HepG2 (cell line): ENCODE results near the gene FBF1. TPM values are rescaled to one million over a fixed set of nuclear protein-coding genes. Genes with fewer than 3 reads are reported as not detected.

Experiments
- ELF3 ChIP-seq: IDR thresholded peaks from 2 replicates; pipeline ENCODE4 v1.6.1; 2016; ENCODE audit warnings: missing genetic modification reagents, missing compliant biosample characterization
- HNRNPLL ChIP-seq: fragments of 200-400 bp; formaldehyde crosslinking; IDR thresholded peaks from 2 replicates; pipeline ENCODE4 v1.6.1; 2017; ENCODE audit warnings: mild to moderate bottlenecking, low read depth, low read length; ENCODE audit not compliant: poor library complexity, severe bottlenecking
- SNAI1 ChIP-seq: sonication (generic); formaldehyde crosslinking; IDR thresholded peaks from 2 replicates; pipeline ENCODE4 v1.5.0; 2020; ENCODE audit warnings: mild to moderate bottlenecking, missing genetic modification reagents, borderline replicate concordance
- SRY ChIP-seq: sonication (generic); formaldehyde crosslinking; IDR thresholded peaks from 2 replicates; pipeline ENCODE4 v1.8.0; 2022; ENCODE audit warnings: mild to moderate bottlenecking, missing genetic modification reagents
- USF2 ChIP-seq, 2 experiments: sonication (generic) in 1 of 2; formaldehyde crosslinking in 1 of 2; IDR thresholded peaks; 2 replicates each; pipeline versions ENCODE4 v1.5.1 to v1.6.1; 2011 to 2020; ENCODE audit warnings: borderline replicate concordance in 1 of 2, low read depth in 1 of 2, low read length in 1 of 2, mild to moderate bottlenecking in 1 of 2, missing genetic modification reagents in 1 of 2, moderate library complexity in 1 of 2
- ZFYVE20 ChIP-seq: sonication (generic); formaldehyde crosslinking; IDR thresholded peaks from 2 replicates; pipeline ENCODE4 v1.8.0; 2023; ENCODE audit warnings: low read depth, mild to moderate bottlenecking, moderate library complexity, missing genetic modification reagents, borderline replicate concordance
- ZNF280B ChIP-seq: sonication (generic); formaldehyde crosslinking; IDR thresholded peaks from 2 replicates; pipeline ENCODE4 v1.5.0; 2020; ENCODE audit warnings: missing genetic modification reagents, mild to moderate bottlenecking, borderline replicate concordance
- ZNF75D ChIP-seq: sonication (generic); formaldehyde crosslinking; IDR thresholded peaks from 2 replicates; pipeline ENCODE4 v1.8.1; 2023; ENCODE audit warnings: missing genetic modification reagents, mild to moderate bottlenecking, borderline replicate concordance
- ZNF772 ChIP-seq: sonication (generic); formaldehyde crosslinking; IDR thresholded peaks from 2 replicates; pipeline ENCODE4 v1.5.0; 2020; ENCODE audit warnings: mild to moderate bottlenecking, missing genetic modification reagents
- ZNF782 ChIP-seq: sonication (generic); formaldehyde crosslinking; IDR thresholded peaks from 2 replicates; pipeline ENCODE4 v1.4.0; 2020; ENCODE audit warnings: missing genetic modification reagents, mild to moderate bottlenecking, borderline replicate concordance
- ZNF883 ChIP-seq: sonication (generic); formaldehyde crosslinking; IDR thresholded peaks from 2 replicates; pipeline ENCODE4 v1.5.1; 2020; ENCODE audit warnings: mild to moderate bottlenecking, missing genetic modification reagents; ENCODE audit errors: not compliant biosample characterization
- ZSCAN5A ChIP-seq: sonication (generic); formaldehyde crosslinking; IDR thresholded peaks from 2 replicates; pipeline ENCODE4 v1.8.0; 2022; ENCODE audit warnings: mild to moderate bottlenecking, missing genetic modification reagents, borderline replicate concordance
- polyA plus RNA-seq, 8 experiments: library from polyadenylated mRNA; depleted of rRNA in 3 of 8; stranded (reverse) in 7 of 8; unstranded in 1 of 8; fragments of >200 nt; fragmentation: Illumina TruSeq in 4 of 8; extraction: Trizol in 4 of 8; gene quantifications; 2 replicates each; pipeline versions ENCODE4 v1.2.1 to v1.2.3, GENCODE V29; 2011 to 2016; ENCODE audit warnings: low read depth in 4 of 8, missing spikeins in 1 of 8, mixed read lengths in 1 of 8; ENCODE audit not compliant: insufficient read depth in 1 of 8
- total RNA-seq, 5 experiments: library from RNA; depleted of rRNA; stranded (reverse); fragments of >200 nt; fragmentation: Illumina TruSeq; extraction: Trizol; gene quantifications; 2 replicates each; pipeline ENCODE4 v1.2.3, GENCODE V29; 2016; ENCODE audit warnings: low read depth in 1 of 5
- TF ChIP-seq, protein P1 (sequence below): sonication (generic); formaldehyde crosslinking; IDR thresholded peaks from 2 replicates; pipeline ENCODE4 v1.5.0; 2020; ENCODE audit warnings: missing genetic modification reagents, mild to moderate bottlenecking, borderline replicate concordance
- TF ChIP-seq, protein P2 (sequence below): sonication (generic); formaldehyde crosslinking; IDR thresholded peaks from 2 replicates; pipeline ENCODE4 v1.8.0; 2022; ENCODE audit warnings: mild to moderate bottlenecking, missing genetic modification reagents
- TF ChIP-seq, protein P3 (sequence below): sonication (generic); formaldehyde crosslinking; IDR thresholded peaks from 2 replicates; pipeline ENCODE4 v1.4.0; 2020; ENCODE audit warnings: mild to moderate bottlenecking, missing genetic modification reagents, borderline replicate concordance

FBF1 gene
- total and polyA plus RNA-seq, 2 of the 13 experiments (the other 11 are each of a cell fraction or from before 2014, with no cell fraction given), result 2.4 to 8.1 TPM

DNA sequence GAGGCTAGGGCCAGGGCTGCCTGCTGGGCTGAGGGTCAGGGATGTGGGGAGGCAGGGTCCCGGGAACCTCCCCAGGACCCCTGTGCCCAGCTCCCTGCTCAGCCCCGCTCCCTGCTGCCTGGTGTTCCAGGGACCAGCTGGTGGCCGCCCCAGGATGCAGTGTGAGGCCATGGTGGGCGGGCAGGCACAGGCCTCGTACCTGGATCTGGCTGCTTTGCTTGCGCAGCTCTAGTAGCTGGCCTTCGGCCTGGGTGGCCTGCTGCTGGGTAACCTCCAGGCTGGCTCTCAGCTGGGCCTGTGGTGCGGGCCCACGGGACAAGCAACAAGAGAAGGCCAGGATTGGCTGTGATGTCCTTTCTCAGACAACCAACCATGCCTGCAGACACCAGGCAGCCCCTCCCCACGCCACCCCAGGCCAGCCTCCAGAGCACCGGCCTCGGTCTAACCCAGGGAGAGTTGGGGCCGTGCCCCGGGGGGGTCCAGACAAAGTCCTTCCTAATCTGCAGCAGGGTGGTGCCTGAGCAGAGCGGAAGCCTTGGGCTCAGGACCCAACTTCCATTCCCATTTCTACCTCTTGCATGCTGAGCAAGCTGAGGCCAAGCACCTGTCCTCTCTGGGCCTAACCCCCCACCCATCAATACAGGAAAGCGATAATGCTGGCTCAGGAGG lies 48.2 kb downstream of the FBF1 start (continued):
- TF ChIP-seq USF2 (IDR thresholded peaks at IDR 0.05; ENCODE audit: low read depth, low read length) (no peak), USF2 (CRISPR knock-in tag; IDR thresholded peaks at IDR 0.05; ENCODE audit: borderline replicate concordance) (no peak), ZNF75D (no peak), ELF3 (CRISPR knock-in tag) (no peak), SNAI1 (CRISPR knock-in tag) (peak; percentile 75; the same call in 1 of the 2 replicates), ZNF280B (CRISPR knock-in tag) (0 out of 2 replicates have a peak, but pooled peaks have one; percentile 9), ZNF772 (peak; percentile 78; the same call in 1 of the 2 replicates), ZSCAN5A (CRISPR knock-in tag) (0 out of 2 replicates have a peak, but pooled peaks have one; percentile 62), SRY (peak; percentile 36; the same call in 1 of the 2 replicates), ZNF782 (CRISPR knock-in tag) (peak; percentile 71; the same call in 1 of the 2 replicates), ZNF883 (CRISPR knock-in tag) (peak; percentile 60), HNRNPLL (peak; percentile 54), ZFYVE20 (CRISPR knock-in tag) (no peak)
- TF ChIP-seq, protein P1, sequence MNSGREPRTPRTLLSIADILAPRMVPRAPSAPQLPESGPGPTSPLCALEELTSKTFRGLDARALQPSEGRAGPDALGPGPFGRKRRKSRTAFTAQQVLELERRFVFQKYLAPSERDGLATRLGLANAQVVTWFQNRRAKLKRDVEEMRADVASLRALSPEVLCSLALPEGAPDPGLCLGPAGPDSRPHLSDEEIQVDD (CRISPR knock-in tag), result no peak
- TF ChIP-seq, protein P2, sequence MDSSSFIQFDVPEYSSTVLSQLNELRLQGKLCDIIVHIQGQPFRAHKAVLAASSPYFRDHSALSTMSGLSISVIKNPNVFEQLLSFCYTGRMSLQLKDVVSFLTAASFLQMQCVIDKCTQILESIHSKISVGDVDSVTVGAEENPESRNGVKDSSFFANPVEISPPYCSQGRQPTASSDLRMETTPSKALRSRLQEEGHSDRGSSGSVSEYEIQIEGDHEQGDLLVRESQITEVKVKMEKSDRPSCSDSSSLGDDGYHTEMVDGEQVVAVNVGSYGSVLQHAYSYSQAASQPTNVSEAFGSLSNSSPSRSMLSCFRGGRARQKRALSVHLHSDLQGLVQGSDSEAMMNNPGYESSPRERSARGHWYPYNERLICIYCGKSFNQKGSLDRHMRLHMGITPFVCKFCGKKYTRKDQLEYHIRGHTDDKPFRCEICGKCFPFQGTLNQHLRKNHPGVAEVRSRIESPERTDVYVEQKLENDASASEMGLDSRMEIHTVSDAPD (CRISPR knock-in tag), result peak; percentile 46; the same call in 1 of the 2 replicates
- TF ChIP-seq, protein P3, sequence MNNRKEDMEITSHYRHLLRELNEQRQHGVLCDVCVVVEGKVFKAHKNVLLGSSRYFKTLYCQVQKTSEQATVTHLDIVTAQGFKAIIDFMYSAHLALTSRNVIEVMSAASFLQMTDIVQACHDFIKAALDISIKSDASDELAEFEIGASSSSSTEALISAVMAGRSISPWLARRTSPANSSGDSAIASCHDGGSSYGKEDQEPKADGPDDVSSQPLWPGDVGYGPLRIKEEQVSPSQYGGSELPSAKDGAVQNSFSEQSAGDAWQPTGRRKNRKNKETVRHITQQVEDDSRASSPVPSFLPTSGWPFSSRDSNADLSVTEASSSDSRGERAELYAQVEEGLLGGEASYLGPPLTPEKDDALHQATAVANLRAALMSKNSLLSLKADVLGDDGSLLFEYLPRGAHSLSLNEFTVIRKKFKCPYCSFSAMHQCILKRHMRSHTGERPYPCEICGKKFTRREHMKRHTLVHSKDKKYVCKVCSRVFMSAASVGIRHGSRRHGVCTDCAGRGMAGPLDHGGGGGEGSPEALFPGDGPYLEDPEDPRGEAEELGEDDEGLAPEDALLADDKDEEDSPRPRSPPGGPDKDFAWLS, result no peak
